ENCODE data around the gene CDC42EP5. TPM values are rescaled to one million over a fixed set of nuclear protein-coding genes. Genes with fewer than 3 reads are reported as not detected.

The CDC42EP5 gene
- total RNA-seq, 2 experiments from 2014 or later, result 0.45 to 0.83 TPM

- peaks cover 29% of the 10 kb centered on the region for H3K4me1 Mint-ChIP-seq (ENCODE audit: low read depth)
- H3K4me3 Mint-ChIP-seq, result no peak overlapping the region
- no peaks in the 10 kb centered on the region for H3K9me3 Mint-ChIP-seq
- peaks cover 70% of the 10 kb centered on the region for H3K36me3 Mint-ChIP-seq (ENCODE audit: low read depth)
- H3K27ac Mint-ChIP-seq, result no peak overlapping the region
- TF ChIP-seq, protein P1, sequence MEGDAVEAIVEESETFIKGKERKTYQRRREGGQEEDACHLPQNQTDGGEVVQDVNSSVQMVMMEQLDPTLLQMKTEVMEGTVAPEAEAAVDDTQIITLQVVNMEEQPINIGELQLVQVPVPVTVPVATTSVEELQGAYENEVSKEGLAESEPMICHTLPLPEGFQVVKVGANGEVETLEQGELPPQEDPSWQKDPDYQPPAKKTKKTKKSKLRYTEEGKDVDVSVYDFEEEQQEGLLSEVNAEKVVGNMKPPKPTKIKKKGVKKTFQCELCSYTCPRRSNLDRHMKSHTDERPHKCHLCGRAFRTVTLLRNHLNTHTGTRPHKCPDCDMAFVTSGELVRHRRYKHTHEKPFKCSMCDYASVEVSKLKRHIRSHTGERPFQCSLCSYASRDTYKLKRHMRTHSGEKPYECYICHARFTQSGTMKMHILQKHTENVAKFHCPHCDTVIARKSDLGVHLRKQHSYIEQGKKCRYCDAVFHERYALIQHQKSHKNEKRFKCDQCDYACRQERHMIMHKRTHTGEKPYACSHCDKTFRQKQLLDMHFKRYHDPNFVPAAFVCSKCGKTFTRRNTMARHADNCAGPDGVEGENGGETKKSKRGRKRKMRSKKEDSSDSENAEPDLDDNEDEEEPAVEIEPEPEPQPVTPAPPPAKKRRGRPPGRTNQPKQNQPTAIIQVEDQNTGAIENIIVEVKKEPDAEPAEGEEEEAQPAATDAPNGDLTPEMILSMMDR (IDR thresholded peaks at IDR 0.05), result no peak
- no peaks in the 10 kb centered on the region for H3K27me3 Mint-ChIP-seq
- ChIA-PET CTCF (no interaction called here), POLR2A (interaction anchor here (1.4 kb wide), 1 partner anchor 17 kb away, joined by 4 read pairs; no protein-coding TSS in a partner anchor)
- ATAC-seq (no peak), DNase-seq (no peak)
- intact Hi-C loops (cut with micrococcal nuclease), result no loop called here
These were observed 17.2 kb downstream of the CDC42EP5 start for GRCh38 chr19:54455786-54456422.

- H3K4me1 Mint-ChIP-seq (ENCODE audit: low read depth), result peaks cover 34% of the 10 kb centered on the region
- no peak for DNase-seq
- ChIA-PET CTCF (no interaction called here), POLR2A (interaction anchor here (0.6 to 2.8 kb wide), 4 partner anchors 7 to 262 kb away, joined by 4 to 15 read pairs (median 4); partner anchors contain the start of gene LENG9)
- H3K27me3 Mint-ChIP-seq, result no peaks in the 10 kb centered on the region
- H3K36me3 Mint-ChIP-seq (ENCODE audit: low read depth), result peaks cover 75% of the 10 kb centered on the region
- H3K9me3 Mint-ChIP-seq, result no peaks in the 10 kb centered on the region
- no peak overlapping the region for H3K27ac Mint-ChIP-seq
- no peak overlapping the region for H3K4me3 Mint-ChIP-seq
- ATAC-seq, result no peak
- intact Hi-C loops (cut with micrococcal nuclease), result no loop called here
- TF ChIP-seq, protein P1 (IDR thresholded peaks at IDR 0.05), result no peak
These were observed 18.1 kb downstream of the CDC42EP5 start for GRCh38 chr19:54454781-54455675.

DNA sequence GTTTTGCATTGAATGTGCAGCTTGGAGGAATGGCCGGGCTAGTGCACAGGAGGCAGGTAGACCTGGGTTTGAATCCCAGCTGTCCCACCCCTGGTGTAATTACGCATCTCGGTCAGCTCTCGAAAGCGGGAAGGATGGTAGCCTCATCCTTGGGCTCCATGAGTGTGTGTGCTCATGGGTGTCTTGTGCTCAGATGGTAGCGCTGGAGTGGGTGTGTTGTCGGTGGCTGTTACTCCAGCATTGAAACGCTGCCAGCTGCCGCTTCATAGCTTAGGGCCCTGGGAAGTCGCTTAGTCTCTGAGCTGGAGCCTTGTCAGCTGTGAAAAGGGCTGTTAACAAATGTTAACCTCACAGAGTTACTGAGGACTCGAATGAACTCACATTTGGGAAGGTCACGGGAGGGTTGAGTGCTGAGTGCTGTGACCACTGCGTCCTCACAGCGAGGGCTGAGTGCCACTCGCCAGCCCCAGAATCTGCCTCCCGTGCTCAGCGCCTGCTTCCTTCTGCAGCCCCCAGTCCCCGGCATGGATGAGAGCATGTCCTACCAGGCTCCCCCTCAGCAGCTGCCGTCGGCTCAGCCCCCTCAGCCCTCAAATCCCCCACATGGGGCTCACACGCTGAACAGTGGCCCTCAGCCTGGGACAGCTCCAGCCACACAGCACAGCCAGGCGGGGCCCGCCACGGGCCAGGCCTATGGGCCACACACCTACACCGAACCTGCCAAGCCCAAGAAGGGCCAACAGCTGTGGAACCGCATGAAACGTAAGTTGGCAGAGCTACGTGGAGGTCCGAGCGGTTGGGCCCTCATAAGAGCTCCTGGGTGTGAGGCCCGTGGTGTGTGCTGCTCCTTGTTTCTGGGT is 18.9 kb downstream of the CDC42EP5 start:
- intact Hi-C loops (cut with micrococcal nuclease), result no loop called here
- no peak for ATAC-seq
- no peak overlapping the region for H3K27ac Mint-ChIP-seq
- TF ChIP-seq, protein P1 (IDR thresholded peaks at IDR 0.05), result no peak
- POLR2A ChIA-PET, result interaction anchor here (0.7 to 2.8 kb wide), 3 partner anchors 8 to 15 kb away, joined by 3 to 15 read pairs (median 4); partner anchors contain the start of gene LENG9
- no peak for DNase-seq
- peaks cover 30% of the 10 kb centered on the region for H3K4me1 Mint-ChIP-seq (ENCODE audit: low read depth)
- no peak overlapping the region for H3K4me3 Mint-ChIP-seq
- H3K27me3 Mint-ChIP-seq, result no peaks in the 10 kb centered on the region
- CTCF ChIA-PET, result no interaction called here
- peaks cover 76% of the 10 kb centered on the region for H3K36me3 Mint-ChIP-seq (ENCODE audit: low read depth)
- H3K9me3 Mint-ChIP-seq, result no peaks in the 10 kb centered on the region

GRCh38 chr19:54452626-54453025 is 20.5 kb downstream of the CDC42EP5 start:
- no peak for DNase-seq
- H3K36me3 Mint-ChIP-seq (ENCODE audit: low read depth), result peaks cover 70% of the 10 kb centered on the region
- ChIA-PET CTCF (no interaction called here), POLR2A (interaction anchor here (2.8 kb wide), 1 partner anchor 10 kb away, joined by 15 read pairs; no protein-coding TSS in a partner anchor)
- ATAC-seq, result no peak
- peaks cover 2% of the 10 kb centered on the region for H3K27me3 Mint-ChIP-seq
- no peaks in the 10 kb centered on the region for H3K9me3 Mint-ChIP-seq
- intact Hi-C loops (cut with micrococcal nuclease), result no loop called here
- no peak overlapping the region for H3K4me3 Mint-ChIP-seq
- no peak overlapping the region for H3K27ac Mint-ChIP-seq
- TF ChIP-seq, protein P1 (IDR thresholded peaks at IDR 0.05), result no peak
- H3K4me1 Mint-ChIP-seq (ENCODE audit: low read depth), result peaks cover 26% of the 10 kb centered on the region
